ENCODE results near the gene RPRM. TPM values are rescaled to one million over a fixed set of nuclear protein-coding genes. Genes with fewer than 3 reads are reported as not detected.
"Not testable (repeated sequence)": the region's sequence is repeated elsewhere in the genome, so short reads cannot be mapped to it uniquely, and the experiment has no call there.

The RPRM gene
- total RNA-seq, 1 experiment from 2014 or later, result not detected

- H3K27me3 ChIP-seq, result no peaks in the 10 kb centered on the region
- H3K4me3 ChIP-seq, result no peak overlapping the region
- DNase-seq, result no peak
- no peaks in the 10 kb centered on the region for H3K9me3 ChIP-seq (replicated peaks)
- H3K27ac ChIP-seq, result no peak overlapping the region
- H3K36me3 ChIP-seq, result no peaks in the 10 kb centered on the region
- no peaks in the 10 kb centered on the region for H3K4me1 ChIP-seq
Observed at GRCh38 chr2:153476491-153476815, 2.1 kb downstream of the RPRM start.

- DNase-seq, result no peak
- Histone ChIP-seq H3K27me3 (no peaks in the 10 kb centered on the region), H3K4me3 (no peak overlapping the region), H3K9me3 (replicated peaks) (no peaks in the 10 kb centered on the region), H3K27ac (no peak overlapping the region), H3K4me1 (no peaks in the 10 kb centered on the region), H3K36me3 (no peaks in the 10 kb centered on the region)
Observed at GRCh38 chr2:153474876-153475435, 3.6 kb downstream of the RPRM start.

GRCh38 chr2:153474407-153474806, 4.2 kb downstream of the RPRM start:
- Histone ChIP-seq H3K27me3 (no peaks in the 10 kb centered on the region), H3K9me3 (replicated peaks) (no peaks in the 10 kb centered on the region), H3K36me3 (no peaks in the 10 kb centered on the region), H3K4me1 (no peaks in the 10 kb centered on the region), H3K4me3 (no peak overlapping the region), H3K27ac (no peak overlapping the region)
- peak in 1 of 2 experiments; percentile 27 for DNase-seq

- Histone ChIP-seq H3K27me3 (no peaks in the 10 kb centered on the region), H3K36me3 (no peaks in the 10 kb centered on the region), H3K27ac (no peak overlapping the region), H3K4me3 (no peak overlapping the region), H3K9me3 (replicated peaks) (no peaks in the 10 kb centered on the region), H3K4me1 (no peaks in the 10 kb centered on the region)
- DNase-seq, result no peak
Observed at GRCh38 chr2:153470867-153471266, 7.7 kb downstream of the RPRM start.

GRCh38 chr2:153464395-153464794, 14.2 kb downstream of the RPRM start:
- H3K27ac ChIP-seq, result no peak overlapping the region
- H3K4me1 ChIP-seq, result no peaks in the 10 kb centered on the region
- H3K9me3 ChIP-seq (replicated peaks), result no peaks in the 10 kb centered on the region
- DNase-seq, result no peak
- no peaks in the 10 kb centered on the region for H3K27me3 ChIP-seq
- no peaks in the 10 kb centered on the region for H3K36me3 ChIP-seq
- no peak overlapping the region for H3K4me3 ChIP-seq

- H3K4me1 ChIP-seq, result no peaks in the 10 kb centered on the region
- H3K27ac ChIP-seq, result no peak overlapping the region
- no peak for DNase-seq
- H3K36me3 ChIP-seq, result no peaks in the 10 kb centered on the region
- H3K9me3 ChIP-seq (replicated peaks), result no peaks in the 10 kb centered on the region
- no peaks in the 10 kb centered on the region for H3K27me3 ChIP-seq
- H3K4me3 ChIP-seq, result no peak overlapping the region
Observed at GRCh38 chr2:153462338-153462859, 16.2 kb downstream of the RPRM start.

GRCh38 chr2:153461453-153461852, 17.1 kb downstream of the RPRM start:
- Histone ChIP-seq H3K27ac (no peak overlapping the region), H3K9me3 (replicated peaks) (no peaks in the 10 kb centered on the region), H3K4me1 (peaks cover under 1% of the 10 kb centered on the region; the same call in 1 of the 2 replicates), H3K36me3 (no peaks in the 10 kb centered on the region), H3K27me3 (no peaks in the 10 kb centered on the region), H3K4me3 (no peak overlapping the region)
- no peak for DNase-seq

- Histone ChIP-seq H3K4me1 (peaks cover 6% of the 10 kb centered on the region; the same call in 1 of the 2 replicates), H3K27me3 (no peaks in the 10 kb centered on the region), H3K27ac (no peak overlapping the region), H3K9me3 (replicated peaks) (no peaks in the 10 kb centered on the region), H3K36me3 (no peaks in the 10 kb centered on the region), H3K4me3 (no peak overlapping the region)
- peak; percentile 31 to 36 for DNase-seq
Observed at GRCh38 chr2:153455861-153456260, 22.7 kb downstream of the RPRM start.

- no peak overlapping the region for H3K27ac ChIP-seq
- no peaks in the 10 kb centered on the region for H3K9me3 ChIP-seq (replicated peaks)
- H3K36me3 ChIP-seq, result no peaks in the 10 kb centered on the region
- H3K27me3 ChIP-seq, result no peaks in the 10 kb centered on the region
- peaks cover 6% of the 10 kb centered on the region; the same call in 1 of the 2 replicates for H3K4me1 ChIP-seq
- H3K4me3 ChIP-seq, result no peak overlapping the region
- no peak for DNase-seq
Observed at GRCh38 chr2:153455403-153455802, 23.2 kb downstream of the RPRM start.

GRCh38 chr2:153451611-153452010, 27.0 kb downstream of the RPRM start:
- H3K27ac ChIP-seq, result no peak overlapping the region
- H3K27me3 ChIP-seq, result no peaks in the 10 kb centered on the region
- H3K4me3 ChIP-seq, result no peak overlapping the region
- no peak for DNase-seq
- peaks cover 6% of the 10 kb centered on the region; the same call in 1 of the 2 replicates for H3K4me1 ChIP-seq
- no peaks in the 10 kb centered on the region for H3K36me3 ChIP-seq
- no peaks in the 10 kb centered on the region for H3K9me3 ChIP-seq (replicated peaks)

GRCh38 chr2:153443106-153443505, 35.5 kb downstream of the RPRM start:
- Histone ChIP-seq H3K27me3 (no peaks in the 10 kb centered on the region), H3K4me3 (no peak overlapping the region), H3K36me3 (no peaks in the 10 kb centered on the region), H3K9me3 (replicated peaks) (no peaks in the 10 kb centered on the region), H3K4me1 (no peaks in the 10 kb centered on the region), H3K27ac (no peak overlapping the region)
- no peak for DNase-seq

- H3K27ac ChIP-seq; H3K27me3 ChIP-seq; DNase-seq; H3K4me3 ChIP-seq; H3K4me1 ChIP-seq; H3K9me3 ChIP-seq (replicated peaks); H3K36me3 ChIP-seq: not testable (repeated sequence)
Observed at GRCh38 chr2:153442616-153443015, 35.9 kb downstream of the RPRM start.

- not testable (repeated sequence) for H3K27me3 ChIP-seq, H3K4me3 ChIP-seq
Observed at GRCh38 chr2:153440090-153440489, 38.5 kb downstream of the RPRM start.

GRCh38 chr2:153433403-153433802, 45.2 kb downstream of the RPRM start:
- Histone ChIP-seq H3K4me3 (no peak overlapping the region), H3K9me3 (replicated peaks) (no peaks in the 10 kb centered on the region)

More at GRCh38 chr2:153440090-153440489, 38.5 kb downstream of the RPRM start:
- H3K4me1 ChIP-seq; H3K36me3 ChIP-seq; H3K9me3 ChIP-seq (replicated peaks); DNase-seq; H3K27ac ChIP-seq: not testable (repeated sequence)

GRCh38 chr2:153432381-153432780, 46.2 kb downstream of the RPRM start:
- Histone ChIP-seq H3K9me3 (replicated peaks) (no peaks in the 10 kb centered on the region), H3K4me1 (no peaks in the 10 kb centered on the region), H3K27ac (no peak overlapping the region), H3K36me3 (no peaks in the 10 kb centered on the region), H3K27me3 (no peaks in the 10 kb centered on the region), H3K4me3 (no peak overlapping the region)
- no peak for DNase-seq

More at GRCh38 chr2:153433403-153433802, 45.2 kb downstream of the RPRM start:
- no peaks in the 10 kb centered on the region for H3K4me1 ChIP-seq
- H3K27ac ChIP-seq, result no peak overlapping the region
- no peak for DNase-seq
- H3K36me3 ChIP-seq, result no peaks in the 10 kb centered on the region
- H3K27me3 ChIP-seq, result no peaks in the 10 kb centered on the region

- H3K27me3 ChIP-seq, result no peaks in the 10 kb centered on the region
- no peaks in the 10 kb centered on the region for H3K9me3 ChIP-seq (replicated peaks)
- H3K4me1 ChIP-seq, result peaks cover 1% of the 10 kb centered on the region
- no peak overlapping the region for H3K27ac ChIP-seq
- H3K4me3 ChIP-seq, result no peak overlapping the region
- no peak for DNase-seq
- H3K36me3 ChIP-seq, result no peaks in the 10 kb centered on the region
Observed at GRCh38 chr2:153431114-153431513, 47.4 kb downstream of the RPRM start.
